Lung (tissue), 12 donors: ENCODE measurements around the gene DLAT. TPM values are rescaled to one million over a fixed set of nuclear protein-coding genes. Genes with fewer than 3 reads are reported as not detected.
A peak's percentile ranks its signal among the peaks of the same experiment; 100 is the strongest.

Source experiments
- ATAC-seq: fragments of 200-7000 bp; cut with Tn5 transposase; one replicate; pipeline ENCODE4 v1.9.1; 2020; ENCODE audit warnings: moderate number of reproducible peaks; ENCODE audit not compliant: insufficient read depth, low FRiP score
- DNase-seq, 3 donors: peaks; one replicate each; pipeline ENCODE4 v3.0.0-alpha.2; 2013 to 2017
- H3K27ac ChIP-seq, 2 donors: one replicate each; pipeline ENCODE4 v1.5.1; 2013; ENCODE audit warnings: mild to moderate bottlenecking in 2 of 2, moderate library complexity in 2 of 2, control low read depth in 1 of 2, inconsistent platforms in 1 of 2, low read depth in 1 of 2, low read length in 1 of 2
- H3K27me3 ChIP-seq, 3 donors: one replicate each; pipeline ENCODE4 v1.5.1; 2013; ENCODE audit warnings: low read length in 2 of 3; ENCODE audit not compliant: control insufficient read depth in 3 of 3, insufficient read depth in 3 of 3
- H3K36me3 ChIP-seq, 4 donors: one replicate each; pipeline ENCODE4 v1.5.1; 2013; ENCODE audit warnings: low read length in 4 of 4, mild to moderate bottlenecking in 1 of 4, moderate library complexity in 1 of 4; ENCODE audit not compliant: control insufficient read depth in 4 of 4, insufficient read depth in 4 of 4
- H3K4me1 ChIP-seq, 5 donors: one replicate each; pipeline ENCODE4 v1.5.1; 2013; ENCODE audit warnings: low read length in 5 of 5, mild to moderate bottlenecking in 2 of 5, moderate library complexity in 1 of 5; ENCODE audit not compliant: control insufficient read depth in 5 of 5, insufficient read depth in 5 of 5
- H3K4me3 ChIP-seq: one replicate; pipeline ENCODE4 v1.5.1; 2013; ENCODE audit warnings: mild to moderate bottlenecking, control low read depth, moderate library complexity
- H3K9ac ChIP-seq, 2 donors: one replicate each; pipeline ENCODE4 v1.5.1; 2013; ENCODE audit warnings: low read length in 2 of 2, control low read depth in 1 of 2; ENCODE audit not compliant: insufficient read depth in 1 of 2
- H3K9me3 ChIP-seq, 4 donors: one replicate each; pipeline ENCODE4 v1.5.1; 2013; ENCODE audit warnings: low read length in 3 of 4, mild to moderate bottlenecking in 1 of 4, moderate library complexity in 1 of 4; ENCODE audit not compliant: control insufficient read depth in 4 of 4, insufficient read depth in 3 of 4
- CTCF ChIP-seq: IDR thresholded peaks from 2 replicates; pipeline ENCODE4 v1.5.1; 2012; ENCODE audit warnings: mild to moderate bottlenecking; ENCODE audit errors: control extremely low read depth, extremely low read depth
- WGBS, 2 donors: extraction: QIAGEN DNeasy Blood & Tissue Kit; methylation state at CpG; one replicate each; pipeline ENCODE4 v1.1.7; 2013; 5-methylcytosine and 5-hydroxymethylcytosine counted together
- polyA plus RNA-seq, 2 donors: library from polyadenylated mRNA; stranded (reverse); fragments of 200-250 nt; gene quantifications; one replicate each; pipeline ENCODE4 v1.2.1, GENCODE V29; 2013
- total RNA-seq, 2 donors: library from RNA; depleted of rRNA in 1 of 2; stranded (reverse); fragments of >200 nt in 1 of 2; gene quantifications; one replicate each; pipeline ENCODE4 v1.2.1, GENCODE V29; 2014 to 2021
- donor health status: control.
- donor health status: control.
- donor health status: Bipolar disorder and iron deficiency.
- donor health status: healthy.
- donor health status: DM: yes; HTN: yes; CAD: no.

Gene DLAT
- total and polyA plus RNA-seq, 4 donors = 12.0 to 32.9 (median 26.5) TPM

GRCh38 chr11:112062923-112063322 lies 37.7 kb downstream of the DLAT start:
- no peak for DNase-seq
- peaks cover 4 to 16% (median 12%) of the 10 kb centered on the region in 4 donors for H3K36me3 ChIP-seq
- no peaks in the 10 kb centered on the region for H3K9me3 ChIP-seq
- no peak for ATAC-seq
- H3K4me1 ChIP-seq = no peaks in the 10 kb centered on the region
- WGBS, 2 donors = 85 to 89% methylated on average over 1 of the region's 1 CpG
- H3K9ac ChIP-seq = no peak overlapping the region
- no peak for TF ChIP-seq CTCF
- no peak overlapping the region for H3K27ac ChIP-seq
- no peak overlapping the region for H3K4me3 ChIP-seq
- no peaks in the 10 kb centered on the region for H3K27me3 ChIP-seq

- DNase-seq (peak; percentile 91 to 95 (median 95)), ATAC-seq (peak; percentile 90)
- Histone ChIP-seq H3K4me1 (peaks cover 0 to 18% (median 6%) of the 10 kb centered on the region in 5 donors), H3K36me3 (peaks cover 6 to 28% (median 17%) of the 10 kb centered on the region in 4 donors), H3K27me3 (no peaks in the 10 kb centered on the region), H3K4me3 (peak within 1 kb of the TSS; percentile 94), H3K27ac (peak within 1 kb of the TSS; percentile 81 to 95), H3K9me3 (no peaks in the 10 kb centered on the region), H3K9ac (peak within 1 kb of the TSS; percentile 90 to 95)
- TF ChIP-seq CTCF = no peak
- 0% methylated on average over 43 of the region's 43 CpGs for WGBS, 2 donors
Measured at GRCh38 chr11:112073941-112074811, 49.0 kb downstream of the DLAT start, which contains the start of the genes NKAPD1 and PIH1D2. Gene NKAPD1, plus strand, starts transcription at chr11:112074299. Its CDS starts 1,276 bp downstream, at chr11:112075575. Gene PIH1D2, minus strand, starts transcription at chr11:112074017. Its CDS starts 843 bp downstream, at chr11:112073174.

- Histone ChIP-seq H3K27me3 (no peaks in the 10 kb centered on the region), H3K4me3 (no peak overlapping the region), H3K27ac (peak overlapping the region in 1 of 2 donors; percentile 62), H3K9me3 (no peaks in the 10 kb centered on the region), H3K9ac (no peak overlapping the region), H3K36me3 (peaks cover 17 to 49% (median 45%) of the 10 kb centered on the region in 4 donors), H3K4me1 (peaks cover 0 to 14% (median 6%) of the 10 kb centered on the region in 5 donors)
- ATAC-seq (no peak), DNase-seq (no peak)
- WGBS, 2 donors = 72 to 76% methylated on average over 4 of the region's 4 CpGs
- no peak for TF ChIP-seq CTCF
Measured at GRCh38 chr11:112082729-112083128, 57.5 kb downstream of the DLAT start.
